ENCODE data around the gene CACNA1A.

The CACNA1A gene

DNA sequence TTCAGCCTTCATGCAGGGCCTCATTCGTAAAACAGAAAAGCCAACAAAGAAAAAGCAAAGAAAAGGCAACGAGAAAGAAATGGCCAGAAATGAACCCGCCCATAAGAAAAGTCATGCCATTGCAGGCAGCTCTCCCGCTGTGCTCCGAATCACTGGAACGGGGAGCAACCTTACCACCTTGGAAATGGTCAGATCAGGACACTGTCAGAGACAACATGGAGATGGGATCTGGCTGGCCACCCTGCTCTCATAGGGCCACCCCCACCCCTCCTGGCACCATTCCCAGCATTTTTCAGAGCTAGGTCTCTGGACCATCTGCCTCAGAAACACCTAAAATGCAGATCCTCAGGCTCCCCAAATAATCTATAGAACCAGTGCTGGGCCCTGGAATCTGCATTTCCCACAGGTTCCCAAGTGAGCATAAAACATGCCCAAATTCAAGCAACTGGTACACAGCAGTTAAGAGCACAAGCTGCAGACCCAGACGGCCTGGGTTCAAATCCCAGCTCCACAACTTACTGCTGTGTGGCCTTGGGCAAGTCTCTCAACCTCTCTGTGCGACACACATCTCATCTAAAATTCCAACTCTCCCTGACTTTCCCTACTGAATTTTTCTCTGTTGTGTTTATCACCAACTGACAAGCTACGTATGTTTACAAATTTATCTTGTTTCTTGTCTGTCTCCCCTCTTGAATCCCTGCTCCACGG is 204.5 kb downstream of the CACNA1A start:
- no peak for DNase-seq

DNA sequence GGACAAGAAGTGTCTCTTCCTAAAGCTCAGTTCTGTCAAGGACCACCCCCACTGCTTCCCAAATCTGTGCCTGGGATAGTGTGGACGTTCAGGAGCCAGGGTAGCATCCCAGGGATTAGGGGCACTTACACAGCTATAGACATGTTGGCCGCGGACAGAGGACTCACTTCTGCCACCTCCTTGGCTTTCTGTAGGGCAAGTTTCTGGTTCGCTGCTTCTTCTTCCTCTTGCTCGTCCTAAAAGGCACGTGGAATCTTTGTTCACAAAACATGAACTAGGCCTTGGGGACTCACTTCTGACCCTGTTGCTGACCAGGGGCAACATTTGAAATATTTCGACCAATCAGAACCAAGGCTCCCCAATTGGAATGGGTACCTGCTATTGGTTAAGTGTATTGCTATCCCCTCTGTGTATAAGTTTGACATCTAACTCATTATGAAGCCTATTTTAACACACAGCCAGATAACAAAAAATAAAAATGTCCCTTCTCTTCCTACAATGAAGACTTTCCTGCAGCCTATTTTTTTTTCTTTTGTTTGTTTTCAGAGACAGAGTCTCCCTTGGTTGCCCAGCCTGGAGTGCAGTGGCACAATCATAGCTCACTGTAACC is 205.8 kb downstream of the CACNA1A start:
- DNase-seq = no peak

GRCh38 chr19:13299838-13300237 is 206.4 kb downstream of the CACNA1A start:
- no peak for DNase-seq

DNA sequence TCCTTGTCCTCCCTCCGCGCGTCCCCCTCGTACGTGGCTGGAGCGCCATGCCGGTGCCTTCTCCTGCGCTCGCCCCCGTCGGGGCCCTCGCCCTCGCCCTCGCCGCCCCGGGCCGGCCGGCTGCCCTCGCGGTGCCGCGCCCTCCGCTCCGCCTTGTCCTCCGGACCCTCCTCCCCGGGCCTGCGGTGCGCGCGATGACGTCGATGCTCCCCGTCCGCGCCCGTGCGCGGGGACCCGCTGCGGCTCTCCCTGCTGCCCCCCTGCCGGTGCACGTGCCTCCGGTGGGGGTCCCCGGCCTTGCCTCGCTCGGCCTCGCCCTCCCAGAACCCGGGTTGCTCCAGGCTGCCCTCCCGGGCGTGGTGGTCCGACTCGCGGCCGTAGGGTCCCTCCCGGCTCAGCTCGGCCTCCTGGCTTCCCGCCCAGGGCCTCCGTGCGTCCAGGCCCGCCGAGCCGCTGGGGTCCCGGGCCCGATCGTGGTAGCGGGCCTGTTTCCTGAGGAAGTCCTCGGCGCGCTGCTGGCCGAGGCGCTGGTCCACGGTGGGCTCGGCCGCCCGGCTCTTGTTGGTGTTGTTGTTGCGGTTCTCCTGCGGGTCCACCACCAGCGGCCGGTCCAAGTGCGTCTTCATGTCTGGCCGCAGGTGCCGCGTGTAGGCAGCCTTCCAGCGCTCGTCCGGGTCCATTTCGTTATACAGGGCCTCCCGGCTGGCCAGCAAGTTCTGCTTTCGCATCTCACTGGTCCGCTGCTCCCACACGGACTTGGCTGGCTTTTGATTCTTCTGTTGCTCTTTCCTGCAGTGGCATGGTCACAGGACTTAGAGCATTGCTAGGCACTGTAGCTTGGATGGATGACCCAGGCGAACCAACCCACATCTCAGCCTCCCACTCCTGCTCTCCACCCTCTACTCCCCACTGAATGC is 207.5 kb downstream of the CACNA1A start:
- no peak for DNase-seq

DNA sequence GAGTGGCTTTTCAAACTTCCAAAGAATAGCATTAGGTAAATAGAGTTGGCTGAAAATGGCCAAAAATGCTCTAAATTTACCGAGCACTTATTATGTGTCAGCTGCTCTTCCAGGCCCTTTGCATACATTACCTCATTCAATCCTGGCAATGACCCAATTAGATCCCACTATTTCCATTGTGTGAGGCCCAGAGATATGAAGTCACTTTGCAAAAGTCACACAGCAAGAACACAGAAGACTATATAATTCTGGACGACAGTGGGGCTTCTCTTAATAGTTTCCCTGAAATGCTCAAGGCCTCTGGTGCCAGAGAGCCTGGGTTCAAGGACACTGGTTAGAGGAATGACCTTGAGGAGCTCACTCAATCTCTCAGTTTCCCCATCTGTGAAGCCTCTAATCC is 209.3 kb downstream of the CACNA1A start:
- no peak for DNase-seq

- DNase-seq = no peak
Observed at GRCh38 chr19:13294812-13295567, 211.3 kb downstream of the CACNA1A start.

GRCh38 chr19:13291913-13292312 is 214.4 kb downstream of the CACNA1A start:
- no peak for DNase-seq

GRCh38 chr19:13290741-13291140 is 215.5 kb downstream of the CACNA1A start:
- no peak for DNase-seq

DNA sequence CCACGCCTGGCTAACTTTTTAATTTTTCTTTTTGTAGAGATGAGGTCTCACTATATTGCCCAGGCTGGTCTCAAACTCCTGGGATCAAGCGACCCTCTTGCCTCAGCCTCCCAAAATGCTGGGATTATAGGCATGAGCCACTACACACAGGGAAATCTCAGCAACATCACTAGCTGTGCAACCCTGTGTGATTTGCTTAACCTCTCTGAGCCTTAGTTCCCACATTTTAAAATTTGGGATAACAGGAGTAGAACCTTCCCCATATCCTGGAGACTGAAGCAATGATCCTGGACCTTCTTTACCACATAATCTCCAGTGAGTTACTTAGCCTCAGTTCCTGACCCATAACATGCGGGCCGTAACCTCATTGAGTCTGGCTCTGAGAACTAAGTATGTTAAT is 217.0 kb downstream of the CACNA1A start:
- no peak for DNase-seq

- DNase-seq = no peak
Observed at GRCh38 chr19:13286195-13286985, 219.9 kb downstream of the CACNA1A start.

- DNase-seq = no peak
Observed at GRCh38 chr19:13284929-13285928, 221.1 kb downstream of the CACNA1A start.

DNA sequence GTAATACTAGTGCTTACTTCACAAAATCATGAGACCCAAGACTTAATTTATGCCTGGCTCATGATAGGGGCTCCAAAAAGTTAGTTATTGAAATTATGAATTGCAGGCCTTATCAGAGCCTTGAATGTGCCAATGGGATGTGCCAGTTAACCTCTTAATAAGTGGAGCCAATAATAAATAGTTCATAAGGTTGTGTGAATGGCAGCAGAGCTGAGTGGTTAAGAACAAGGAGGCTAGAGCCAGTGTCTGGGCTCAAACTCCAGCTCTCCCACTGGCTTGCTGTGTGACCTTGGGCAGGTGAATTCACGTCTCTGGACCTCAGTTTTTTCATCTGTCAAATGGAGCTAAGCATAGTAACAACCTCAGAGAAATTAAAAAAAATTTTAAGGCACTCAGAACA is 222.4 kb downstream of the CACNA1A start:
- DNase-seq = no peak

- no peak for DNase-seq
Observed at GRCh38 chr19:13282486-13283065, 223.7 kb downstream of the CACNA1A start.

GRCh38 chr19:13281567-13282291 is 224.6 kb downstream of the CACNA1A start:
- DNase-seq = no peak

GRCh38 chr19:13277104-13277809 is 229.0 kb downstream of the CACNA1A start:
- DNase-seq = peak; percentile 66

GRCh38 chr19:13275016-13275722 is 231.1 kb downstream of the CACNA1A start:
- DNase-seq = peak; percentile 29

GRCh38 chr19:13270514-13271105 is 235.7 kb downstream of the CACNA1A start:
- DNase-seq = no peak

- DNase-seq = no peak
Observed at GRCh38 chr19:13269348-13269747, 236.9 kb downstream of the CACNA1A start.

Measured in stimulated activated CD8-positive, alpha-beta memory T cell treated with anti-CD3 and anti-CD28 coated beads, Interleukin-4, amount 100 ng/mL, for 48 hours (primary cell).